ENCODE measurements around the gene PRDX1.
A peak's percentile ranks its signal among the peaks of the same experiment; 100 is the strongest.

GRCh38 chr1:45521413-45522323 is at the start of gene PRDX1:
- TF ChIP-seq CTCF (IDR thresholded peaks at IDR 0.05) (peak in 2 of 4 donors; percentile 6 to 10), POLR2A (IDR thresholded peaks at IDR 0.05) (peak; percentile 98)

All from right lobe of liver (tissue), 4 donors.